Measurements from ENCODE around the gene PIGC. TPM values are rescaled to one million over a fixed set of nuclear protein-coding genes. Genes with fewer than 3 reads are reported as not detected.

PIGC gene
- total and polyA plus RNA-seq, 8 donors, result 1.2 to 27.9 (median 17.0) TPM

GRCh38 chr1:172456344-172456769 is 12.5 kb upstream of the PIGC start:
- no peak overlapping the region for H3K27ac ChIP-seq
- no peaks in the 10 kb centered on the region for H3K27me3 ChIP-seq
- no peak for DNase-seq
- no peak overlapping the region for H3K4me3 ChIP-seq
- WGBS, 5 donors, result 85 to 91% (median 90%) methylated on average over 5 of the region's 5 CpGs
- intact Hi-C loops (cut with DNase I; ENCODE audit: low total_unique reads), result no loop called here
- H3K36me3 ChIP-seq, result no peaks in the 10 kb centered on the region
- H3K4me1 ChIP-seq, result peaks cover 0 to 17% (median 11%) of the 10 kb centered on the region in 4 donors
- H3K9me3 ChIP-seq, result no peaks in the 10 kb centered on the region
- TF ChIP-seq, protein P1, sequence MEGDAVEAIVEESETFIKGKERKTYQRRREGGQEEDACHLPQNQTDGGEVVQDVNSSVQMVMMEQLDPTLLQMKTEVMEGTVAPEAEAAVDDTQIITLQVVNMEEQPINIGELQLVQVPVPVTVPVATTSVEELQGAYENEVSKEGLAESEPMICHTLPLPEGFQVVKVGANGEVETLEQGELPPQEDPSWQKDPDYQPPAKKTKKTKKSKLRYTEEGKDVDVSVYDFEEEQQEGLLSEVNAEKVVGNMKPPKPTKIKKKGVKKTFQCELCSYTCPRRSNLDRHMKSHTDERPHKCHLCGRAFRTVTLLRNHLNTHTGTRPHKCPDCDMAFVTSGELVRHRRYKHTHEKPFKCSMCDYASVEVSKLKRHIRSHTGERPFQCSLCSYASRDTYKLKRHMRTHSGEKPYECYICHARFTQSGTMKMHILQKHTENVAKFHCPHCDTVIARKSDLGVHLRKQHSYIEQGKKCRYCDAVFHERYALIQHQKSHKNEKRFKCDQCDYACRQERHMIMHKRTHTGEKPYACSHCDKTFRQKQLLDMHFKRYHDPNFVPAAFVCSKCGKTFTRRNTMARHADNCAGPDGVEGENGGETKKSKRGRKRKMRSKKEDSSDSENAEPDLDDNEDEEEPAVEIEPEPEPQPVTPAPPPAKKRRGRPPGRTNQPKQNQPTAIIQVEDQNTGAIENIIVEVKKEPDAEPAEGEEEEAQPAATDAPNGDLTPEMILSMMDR (IDR thresholded peaks at IDR 0.05), result no peak
- TF ChIP-seq EP300 (IDR thresholded peaks at IDR 0.05) (no peak), POLR2A (IDR thresholded peaks at IDR 0.05) (no peak), POLR2AphosphoS5 (IDR thresholded peaks at IDR 0.05) (no peak)

DNA sequence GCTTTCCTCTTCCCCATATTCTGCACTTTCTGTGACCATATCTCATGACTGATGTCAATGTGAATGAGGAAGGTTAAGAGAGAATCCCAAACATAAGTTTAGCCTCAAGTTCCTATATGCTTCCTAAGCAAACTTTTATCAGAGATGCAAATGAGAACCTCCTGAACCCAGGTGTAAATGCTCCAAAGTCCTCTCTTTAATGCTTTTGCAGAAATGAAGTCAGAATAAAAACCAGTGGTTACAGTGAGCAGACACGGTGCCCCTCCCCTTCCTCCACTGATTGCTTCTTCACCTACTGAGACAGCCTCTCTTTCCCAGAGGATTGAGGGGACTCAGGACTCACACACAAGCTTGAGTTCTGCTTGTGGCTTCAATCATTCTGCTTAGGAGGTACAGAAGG is 11.6 kb upstream of the PIGC start:
- DNase-seq, result no peak
- 76 to 95% (median 84%) methylated on average over 1 of the region's 1 CpG for WGBS, 5 donors
- Histone ChIP-seq H3K27me3 (no peaks in the 10 kb centered on the region), H3K36me3 (no peaks in the 10 kb centered on the region), H3K4me3 (no peak overlapping the region), H3K27ac (no peak overlapping the region), H3K4me1 (peaks cover 4 to 26% (median 18%) of the 10 kb centered on the region in 4 donors), H3K9me3 (no peaks in the 10 kb centered on the region)
- intact Hi-C loops (cut with DNase I; ENCODE audit: low total_unique reads), result no loop called here
- TF ChIP-seq, protein P1 (IDR thresholded peaks at IDR 0.05), result no peak
- TF ChIP-seq POLR2AphosphoS5 (IDR thresholded peaks at IDR 0.05) (no peak), EP300 (IDR thresholded peaks at IDR 0.05) (no peak), POLR2A (IDR thresholded peaks at IDR 0.05) (no peak)

GRCh38 chr1:172453607-172454006 is 9.7 kb upstream of the PIGC start:
- intact Hi-C loops (cut with DNase I; ENCODE audit: low total_unique reads), result no loop called here
- WGBS, 5 donors, result 22 to 45% (median 33%) methylated on average over 1 of the region's 1 CpG
- H3K36me3 ChIP-seq, result no peaks in the 10 kb centered on the region

DNA sequence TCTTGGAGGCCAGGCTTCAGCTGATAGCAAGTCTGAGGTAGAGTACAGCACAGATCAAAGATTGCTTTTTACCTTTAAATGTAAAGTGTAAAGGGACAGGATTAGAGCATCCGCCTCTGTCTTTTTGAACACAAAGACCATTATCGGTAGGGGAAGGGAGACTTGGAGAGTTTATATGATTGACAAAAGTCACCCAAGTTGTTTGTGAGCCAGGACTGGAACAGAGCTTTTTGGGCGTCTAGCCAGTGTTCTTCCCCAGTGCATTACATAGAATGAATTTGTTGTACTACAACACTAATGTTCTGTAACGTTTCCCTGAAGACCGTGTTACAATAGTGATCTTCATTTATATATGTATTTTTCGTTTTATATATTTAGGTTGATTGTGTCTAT is 9.3 kb upstream of the PIGC start:
- TF ChIP-seq POLR2AphosphoS5 (IDR thresholded peaks at IDR 0.05), result no peak
- no peak for TF ChIP-seq POLR2A (IDR thresholded peaks at IDR 0.05)
- TF ChIP-seq, protein P1 (IDR thresholded peaks at IDR 0.05), result no peak
- no peak for TF ChIP-seq EP300 (IDR thresholded peaks at IDR 0.05)
- peaks cover 9 to 44% (median 26%) of the 10 kb centered on the region in 4 donors for H3K4me1 ChIP-seq
- H3K9me3 ChIP-seq, result no peaks in the 10 kb centered on the region
- no peaks in the 10 kb centered on the region for H3K27me3 ChIP-seq
- 25 to 51% (median 44%) methylated on average over 6 of the region's 6 CpGs for WGBS, 5 donors
- no peak overlapping the region for H3K4me3 ChIP-seq
- intact Hi-C loops (cut with DNase I; ENCODE audit: low total_unique reads), result no loop called here
- no peaks in the 10 kb centered on the region for H3K36me3 ChIP-seq
- no peak for DNase-seq
- no peak overlapping the region for H3K27ac ChIP-seq

More at GRCh38 chr1:172453607-172454006, 9.7 kb upstream of the PIGC start:
- no peak overlapping the region for H3K27ac ChIP-seq
- H3K4me3 ChIP-seq, result no peak overlapping the region
- H3K9me3 ChIP-seq, result no peaks in the 10 kb centered on the region
- H3K4me1 ChIP-seq, result peaks cover 9 to 44% (median 26%) of the 10 kb centered on the region in 4 donors
- TF ChIP-seq, protein P1 (IDR thresholded peaks at IDR 0.05), result no peak
- TF ChIP-seq EP300 (IDR thresholded peaks at IDR 0.05) (no peak), POLR2A (IDR thresholded peaks at IDR 0.05) (no peak), POLR2AphosphoS5 (IDR thresholded peaks at IDR 0.05) (no peak)
- no peak for DNase-seq
- H3K27me3 ChIP-seq, result no peaks in the 10 kb centered on the region

All from stomach (tissue), 9 donors.